WI38 (cell line): ENCODE data around the gene EPYC.

ENCODE experiments used
- H3K4me3 ChIP-seq: 2 replicates; pipeline ENCODE4 v1.5.1; 2011; ENCODE audit warnings: low read depth, mild to moderate bottlenecking, control low read depth, low read length
- CTCF ChIP-seq: IDR thresholded peaks from 2 replicates; pipeline ENCODE4 v1.5.1; 2012; ENCODE audit warnings: low read depth, mild to moderate bottlenecking, control low read depth, low read length

EPYC gene

GRCh38 chr12:90947869-90948268 lies 56.9 kb downstream of the EPYC start:
- no peak overlapping the region for H3K4me3 ChIP-seq
- TF ChIP-seq CTCF = no peak

- H3K4me3 ChIP-seq = no peak overlapping the region
- TF ChIP-seq CTCF = peak; percentile 19; the same call in 1 of the 2 replicates
Measured at GRCh38 chr12:90945070-90945649, 59.6 kb downstream of the EPYC start.

GRCh38 chr12:90943255-90943654 lies 61.5 kb downstream of the EPYC start:
- no peak overlapping the region for H3K4me3 ChIP-seq
- TF ChIP-seq CTCF = no peak

GRCh38 chr12:90940872-90941499 lies 63.8 kb downstream of the EPYC start:
- TF ChIP-seq CTCF = peak; percentile 34; the same call in 1 of the 2 replicates

GRCh38 chr12:90939382-90939781 lies 65.4 kb downstream of the EPYC start:
- TF ChIP-seq CTCF = no peak
- no peak overlapping the region for H3K4me3 ChIP-seq

More at GRCh38 chr12:90940872-90941499, 63.8 kb downstream of the EPYC start:
- H3K4me3 ChIP-seq = no peak overlapping the region

GRCh38 chr12:90938451-90938850 lies 66.3 kb downstream of the EPYC start:
- TF ChIP-seq CTCF = no peak

GRCh38 chr12:90937651-90938050 lies 67.1 kb downstream of the EPYC start:
- H3K4me3 ChIP-seq = no peak overlapping the region

More at GRCh38 chr12:90938451-90938850, 66.3 kb downstream of the EPYC start:
- H3K4me3 ChIP-seq = no peak overlapping the region

More at GRCh38 chr12:90937651-90938050, 67.1 kb downstream of the EPYC start:
- no peak for TF ChIP-seq CTCF
